HepG2 (cell line): ENCODE measurements around the gene PEPD. TPM values are rescaled to one million over a fixed set of nuclear protein-coding genes. Genes with fewer than 3 reads are reported as not detected.

Source experiments
- ATAC-seq: fragments of 200-7000 bp; cut with Tn5 transposase; 3 replicates; pipeline ENCODE4 v1.9.1; 2020; ENCODE audit warnings: mild to moderate bottlenecking, moderate library complexity
- BruUV-seq: library from RNA; stranded (reverse); fragments of 400-500 nt; replicated peaks from 2 replicates; lab custom pipeline; 2021; lab: Mats Ljungman, UMichigan
- CTCF ChIA-PET: fragments of 300-600 bp; formaldehyde crosslinking; extraction: SDS; loops from one replicate; lab custom pipeline; 2021; ENCODE audit warnings: low total read pairs, inconsistent platforms, low intra/inter-chr PET ratio; lab: Yijun Ruan, JAX
- POLR2A ChIA-PET: fragments of 350-600 bp; sonication (Branson Sonifier 250); formaldehyde crosslinking; loops from one replicate; lab custom pipeline; 2020; ENCODE audit warnings: antibody characterized with exemption, inconsistent platforms; lab: Yijun Ruan, JAX
- DNase-seq: peaks from one replicate; pipeline ENCODE4 v3.0.0-alpha.2; 2015; ENCODE audit warnings: low spot score
- FAIRE-seq: peaks from 3 replicates; lab custom pipeline; 2011; peaks lifted over from hg19 to GRCh38; lab: Jason Lieb, UNC
- H2AFZ ChIP-seq: one replicate; pipeline ENCODE4 v1.6.1; 2011; ENCODE audit warnings: low read length, inconsistent platforms
- H3K27ac ChIP-seq: fragments of 300-600 bp; 3 replicates; pipeline ENCODE4 v1.8.0; 2011; ENCODE audit warnings: mixed run types, mild to moderate bottlenecking, mixed read lengths, low read length, inconsistent platforms; ENCODE audit not compliant: insufficient read depth; ENCODE audit errors: extremely low read length
- H3K27me3 ChIP-seq, 2 experiments: fragments of 200-600 bp in 1 of 2; 2 replicates in 1 of 2; 3 replicates in 1 of 2; pipeline versions ENCODE4 v1.6.0 to v1.8.0; 2011; ENCODE audit warnings: low read length in 2 of 2, mild to moderate bottlenecking in 2 of 2, moderate library complexity in 2 of 2, inconsistent platforms in 1 of 2; ENCODE audit not compliant: insufficient read depth in 2 of 2, control insufficient read depth in 1 of 2
- H3K36me3 ChIP-seq, 2 experiments: fragments of 200-600 bp in 1 of 2; replicated peaks in 1 of 2; 2 replicates in 1 of 2; 3 replicates in 1 of 2; pipeline versions ENCODE4 v1.5.1 to v1.8.0; 2011; ENCODE audit warnings: low read length in 2 of 2, inconsistent platforms in 1 of 2; ENCODE audit not compliant: insufficient read depth in 2 of 2, control insufficient read depth in 1 of 2
- H3K4me1 ChIP-seq: 2 replicates; pipeline ENCODE4 v1.5.1; 2012; ENCODE audit warnings: low read length, inconsistent platforms; ENCODE audit not compliant: insufficient read depth
- H3K4me2 ChIP-seq: 2 replicates; pipeline ENCODE4 v1.6.0; 2011; ENCODE audit warnings: low read depth, low read length, inconsistent platforms
- H3K4me3 ChIP-seq, 3 experiments: fragments of 200-600 bp in 1 of 3; sonication (generic), shearing (Covaris generic) in 1 of 3; replicated peaks in 1 of 3; 2 replicates each; pipeline ENCODE4 v1.5.1; 2011 to 2016; ENCODE audit warnings: low read length in 3 of 3, inconsistent platforms in 2 of 3, low read depth in 2 of 3, mild to moderate bottlenecking in 2 of 3, control low read depth in 1 of 3, mixed read lengths in 1 of 3; ENCODE audit not compliant: insufficient read depth in 1 of 3
- H3K79me2 ChIP-seq: one replicate; pipeline ENCODE4 v1.6.1; 2011; ENCODE audit warnings: low read length, inconsistent platforms; ENCODE audit not compliant: insufficient read depth
- H3K9ac ChIP-seq: 2 replicates; pipeline ENCODE4 v1.6.0; 2011; ENCODE audit warnings: mild to moderate bottlenecking, low read depth, low read length, inconsistent platforms; ENCODE audit not compliant: insufficient read depth
- H3K9me3 ChIP-seq: 2 replicates; pipeline ENCODE4 v1.5.1; 2012; ENCODE audit warnings: mild to moderate bottlenecking, low read length
- H4K20me1 ChIP-seq: 2 replicates; pipeline ENCODE4 v1.6.0; 2011; ENCODE audit warnings: inconsistent platforms, mild to moderate bottlenecking, low read length, moderate library complexity; ENCODE audit not compliant: insufficient read depth
- BCL6 ChIP-seq: IDR thresholded peaks from 2 replicates; pipeline ENCODE4 v1.6.1; 2016; ENCODE audit warnings: missing genetic modification reagents, missing compliant biosample characterization
- FOSL2 ChIP-seq: sonication (generic); formaldehyde crosslinking; IDR thresholded peaks from 2 replicates; pipeline ENCODE4 v1.4.0; 2020; ENCODE audit warnings: missing genetic modification reagents
- FOXA1 ChIP-seq, 2 experiments: fragments of 450-650 bp in 1 of 2; sonication (generic) in 1 of 2; formaldehyde crosslinking in 1 of 2; IDR thresholded peaks; 2 replicates each; pipeline versions ENCODE4 v1.4.0 to v1.6.1; 2016 to 2020; ENCODE audit warnings: missing genetic modification reagents in 1 of 2
- GATAD1 ChIP-seq: IDR thresholded peaks from 2 replicates; pipeline ENCODE4 v1.6.1; 2016; ENCODE audit warnings: missing genetic modification reagents, missing compliant biosample characterization
- GLI4 ChIP-seq: sonication (generic); formaldehyde crosslinking; IDR thresholded peaks from 2 replicates; pipeline ENCODE4 v1.5.1; 2020; ENCODE audit warnings: missing genetic modification reagents, mild to moderate bottlenecking, moderate library complexity, borderline replicate concordance
- HNRNPUL1 ChIP-seq: fragments of 200-400 bp; formaldehyde crosslinking; IDR thresholded peaks from 2 replicates; pipeline ENCODE4 v1.6.1; 2017; ENCODE audit warnings: low read depth, mild to moderate bottlenecking, low read length, moderate library complexity
- HOXA3 ChIP-seq: sonication (generic); formaldehyde crosslinking; IDR thresholded peaks from 2 replicates; pipeline ENCODE4 v1.5.0; 2020; ENCODE audit warnings: missing genetic modification reagents
- KDM3A ChIP-seq: IDR thresholded peaks from 2 replicates; pipeline ENCODE4 v1.6.1; 2018; ENCODE audit warnings: low read depth, missing compliant biosample characterization
- MBD4 ChIP-seq: IDR thresholded peaks from 2 replicates; pipeline ENCODE4 v1.6.1; 2012; ENCODE audit warnings: low read length, inconsistent platforms, borderline replicate concordance
- MED13 ChIP-seq: sonication (generic); formaldehyde crosslinking; IDR thresholded peaks from 2 replicates; pipeline ENCODE4 v1.5.0; 2020; ENCODE audit warnings: missing genetic modification reagents
- REL ChIP-seq: sonication (generic); formaldehyde crosslinking; conservative IDR thresholded peaks from 2 replicates; pipeline ENCODE4 v1.8.0; 2022; ENCODE audit warnings: mild to moderate bottlenecking, missing genetic modification reagents, moderate library complexity
- RFX5 ChIP-seq: IDR thresholded peaks from 2 replicates; pipeline ENCODE4 v1.6.1; 2011; ENCODE audit warnings: low read depth, low read length, improper control_type of control experiment
- SCMH1 ChIP-seq: sonication (generic); formaldehyde crosslinking; IDR thresholded peaks from 2 replicates; pipeline ENCODE4 v1.9.0; 2021; ENCODE audit warnings: missing genetic modification reagents, mild to moderate bottlenecking, borderline replicate concordance
- THAP9 ChIP-seq: sonication (generic); formaldehyde crosslinking; IDR thresholded peaks from 2 replicates; pipeline ENCODE4; 2020; ENCODE audit warnings: missing genetic modification reagents, mild to moderate bottlenecking, borderline replicate concordance
- ZNF224 ChIP-seq: sonication (generic); formaldehyde crosslinking; IDR thresholded peaks from 2 replicates; pipeline ENCODE4 v1.5.0; 2020; ENCODE audit warnings: mild to moderate bottlenecking, missing genetic modification reagents
- ZNF567 ChIP-seq: sonication (generic); formaldehyde crosslinking; IDR thresholded peaks from 2 replicates; pipeline ENCODE4 v1.8.1; 2023; ENCODE audit warnings: mild to moderate bottlenecking, missing genetic modification reagents, borderline replicate concordance
- ZNF607 ChIP-seq: sonication (generic); formaldehyde crosslinking; IDR thresholded peaks from 2 replicates; pipeline ENCODE4 v1.5.1; 2020; ENCODE audit warnings: missing genetic modification reagents, mild to moderate bottlenecking, borderline replicate concordance
- ZSCAN25 ChIP-seq: sonication (generic); formaldehyde crosslinking; IDR thresholded peaks from 2 replicates; pipeline ENCODE4 v1.8.0; 2022; ENCODE audit warnings: mild to moderate bottlenecking, missing genetic modification reagents
- WGBS: methylation state at CpG from one replicate; pipeline ENCODE4 v1.1.6; 2017; ENCODE audit warnings: low lambda C conversion rate; 5-methylcytosine and 5-hydroxymethylcytosine counted together
- in situ Hi-C: cut with HindIII; loops from 2 replicates; pipeline ENCODE4 v1.10.0; 2017; ENCODE audit warnings: low pct_unique_long_range_greater_than_20kb; ENCODE audit not compliant: extremely low pct_ligation_motif_present
- intact Hi-C: fragments of 100-400 bp; cut with micrococcal nuclease; formaldehyde crosslinking; loops from one replicate; pipeline ENCODE4 v1.10.0; 2022; ENCODE audit not compliant: unreplicated experiment
- polyA plus RNA-seq, 8 experiments: library from polyadenylated mRNA; depleted of rRNA in 3 of 8; stranded (reverse) in 7 of 8; unstranded in 1 of 8; fragments of >200 nt; fragmentation: Illumina TruSeq in 4 of 8; extraction: Trizol in 4 of 8; gene quantifications; 2 replicates each; pipeline versions ENCODE4 v1.2.1 to v1.2.3, GENCODE V29; 2011 to 2016; ENCODE audit warnings: low read depth in 4 of 8, missing spikeins in 1 of 8, mixed read lengths in 1 of 8; ENCODE audit not compliant: insufficient read depth in 1 of 8
- total RNA-seq, 5 experiments: library from RNA; depleted of rRNA; stranded (reverse); fragments of >200 nt; fragmentation: Illumina TruSeq; extraction: Trizol; gene quantifications; 2 replicates each; pipeline ENCODE4 v1.2.3, GENCODE V29; 2016; ENCODE audit warnings: low read depth in 1 of 5
- TF ChIP-seq, protein P1 (sequence below): sonication (generic); formaldehyde crosslinking; IDR thresholded peaks from 2 replicates; pipeline ENCODE4 v1.9.0; 2021; ENCODE audit warnings: missing genetic modification reagents, borderline replicate concordance
- TF ChIP-seq, protein P2 (sequence below): IDR thresholded peaks from 2 replicates; pipeline ENCODE4 v1.6.1; 2016; ENCODE audit warnings: missing compliant biosample characterization, missing genetic modification reagents, borderline replicate concordance

PEPD gene
- total and polyA plus RNA-seq, 2 of the 13 experiments (the other 11 are each of a cell fraction or from before 2014, with no cell fraction given): 60.7 to 75.1 TPM

DNA sequence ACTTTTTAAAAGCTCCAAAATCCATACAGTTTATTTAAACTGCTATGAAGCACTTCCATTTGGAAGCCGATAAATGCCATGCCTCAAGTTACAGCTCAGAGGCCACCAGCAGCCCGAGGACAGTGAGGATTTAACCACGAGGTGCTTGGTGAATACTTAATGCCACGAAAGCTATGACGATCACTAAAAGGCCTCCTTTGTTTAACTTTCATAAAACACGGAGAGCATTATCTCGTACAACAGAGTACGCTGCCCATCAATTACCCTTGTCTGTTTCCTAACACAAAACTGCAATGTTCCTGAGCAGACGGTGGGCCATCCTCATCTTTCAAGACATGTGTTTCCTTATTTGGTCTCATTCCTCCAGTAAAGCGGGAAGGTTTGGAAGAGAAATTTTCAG is 58.4 kb downstream of the PEPD start:
- TF ChIP-seq BCL6: no peak
- no peak for TF ChIP-seq ZSCAN25
- no peak for TF ChIP-seq ZNF567
- TF ChIP-seq, protein P1, sequence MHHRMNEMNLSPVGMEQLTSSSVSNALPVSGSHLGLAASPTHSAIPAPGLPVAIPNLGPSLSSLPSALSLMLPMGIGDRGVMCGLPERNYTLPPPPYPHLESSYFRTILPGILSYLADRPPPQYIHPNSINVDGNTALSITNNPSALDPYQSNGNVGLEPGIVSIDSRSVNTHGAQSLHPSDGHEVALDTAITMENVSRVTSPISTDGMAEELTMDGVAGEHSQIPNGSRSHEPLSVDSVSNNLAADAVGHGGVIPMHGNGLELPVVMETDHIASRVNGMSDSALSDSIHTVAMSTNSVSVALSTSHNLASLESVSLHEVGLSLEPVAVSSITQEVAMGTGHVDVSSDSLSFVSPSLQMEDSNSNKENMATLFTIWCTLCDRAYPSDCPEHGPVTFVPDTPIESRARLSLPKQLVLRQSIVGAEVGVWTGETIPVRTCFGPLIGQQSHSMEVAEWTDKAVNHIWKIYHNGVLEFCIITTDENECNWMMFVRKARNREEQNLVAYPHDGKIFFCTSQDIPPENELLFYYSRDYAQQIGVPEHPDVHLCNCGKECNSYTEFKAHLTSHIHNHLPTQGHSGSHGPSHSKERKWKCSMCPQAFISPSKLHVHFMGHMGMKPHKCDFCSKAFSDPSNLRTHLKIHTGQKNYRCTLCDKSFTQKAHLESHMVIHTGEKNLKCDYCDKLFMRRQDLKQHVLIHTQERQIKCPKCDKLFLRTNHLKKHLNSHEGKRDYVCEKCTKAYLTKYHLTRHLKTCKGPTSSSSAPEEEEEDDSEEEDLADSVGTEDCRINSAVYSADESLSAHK (CRISPR knock-in tag): no peak
- no peak for TF ChIP-seq KDM3A (CRISPR knock-in tag)
- TF ChIP-seq HNRNPUL1: no peak
- no peak for TF ChIP-seq GLI4 (CRISPR knock-in tag)
- TF ChIP-seq ZNF607 (CRISPR knock-in tag): no peak
- no peak for TF ChIP-seq SCMH1
- no peak for TF ChIP-seq ZNF224 (CRISPR knock-in tag)
- TF ChIP-seq, protein P2, sequence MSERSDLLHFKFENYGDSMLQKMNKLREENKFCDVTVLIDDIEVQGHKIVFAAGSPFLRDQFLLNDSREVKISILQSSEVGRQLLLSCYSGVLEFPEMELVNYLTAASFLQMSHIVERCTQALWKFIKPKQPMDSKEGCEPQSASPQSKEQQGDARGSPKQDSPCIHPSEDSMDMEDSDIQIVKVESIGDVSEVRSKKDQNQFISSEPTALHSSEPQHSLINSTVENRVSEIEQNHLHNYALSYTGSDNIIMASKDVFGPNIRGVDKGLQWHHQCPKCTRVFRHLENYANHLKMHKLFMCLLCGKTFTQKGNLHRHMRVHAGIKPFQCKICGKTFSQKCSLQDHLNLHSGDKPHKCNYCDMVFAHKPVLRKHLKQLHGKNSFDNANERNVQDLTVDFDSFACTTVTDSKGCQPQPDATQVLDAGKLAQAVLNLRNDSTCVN: no peak
- no peak for TF ChIP-seq MBD4
- TF ChIP-seq GATAD1 (CRISPR knock-in tag): no peak
- TF ChIP-seq RFX5: no peak
- TF ChIP-seq HOXA3 (CRISPR knock-in tag): no peak
- no peak for TF ChIP-seq MED13 (CRISPR knock-in tag)
- no peak for TF ChIP-seq REL
- no peak for TF ChIP-seq FOXA1 (IDR thresholded peaks at IDR 0.05)
- no peak for TF ChIP-seq FOXA1 (CRISPR knock-in tag; IDR thresholded peaks at IDR 0.05)
- no peak for TF ChIP-seq FOSL2 (CRISPR knock-in tag)
- no peak for TF ChIP-seq THAP9 (CRISPR knock-in tag)
- ATAC-seq (no peak), FAIRE-seq (no peak), DNase-seq (no peak)
- over 99% methylated on average over 10 of the region's 10 CpGs for WGBS
- no peak overlapping the region for H3K27ac ChIP-seq
- no peaks in the 10 kb centered on the region for H3K9me3 ChIP-seq
- H3K27me3 ChIP-seq: no peaks in the 10 kb centered on the region
- H3K36me3 ChIP-seq: peaks cover 4 to 12% of the 10 kb centered on the region in 2 experiments; a peak in 4 of 5 replicates
- H3K9ac ChIP-seq: no peak overlapping the region
- H3K4me2 ChIP-seq: no peak overlapping the region
- no peak overlapping the region for H3K4me3 ChIP-seq
- intact Hi-C loops (no loop called here), in situ Hi-C loops (no loop called here)
- ChIA-PET POLR2A (no interaction called here), CTCF (no interaction called here)
- no peaks in the 10 kb centered on the region for H3K4me1 ChIP-seq
- no peaks in the 10 kb centered on the region for H4K20me1 ChIP-seq
- no peak overlapping the region for H2AFZ ChIP-seq
- H3K79me2 ChIP-seq: no peaks in the 10 kb centered on the region
- BruUV-seq: no TSS peak
